ENCODE data around the gene FFAR3.

The FFAR3 gene

DNA sequence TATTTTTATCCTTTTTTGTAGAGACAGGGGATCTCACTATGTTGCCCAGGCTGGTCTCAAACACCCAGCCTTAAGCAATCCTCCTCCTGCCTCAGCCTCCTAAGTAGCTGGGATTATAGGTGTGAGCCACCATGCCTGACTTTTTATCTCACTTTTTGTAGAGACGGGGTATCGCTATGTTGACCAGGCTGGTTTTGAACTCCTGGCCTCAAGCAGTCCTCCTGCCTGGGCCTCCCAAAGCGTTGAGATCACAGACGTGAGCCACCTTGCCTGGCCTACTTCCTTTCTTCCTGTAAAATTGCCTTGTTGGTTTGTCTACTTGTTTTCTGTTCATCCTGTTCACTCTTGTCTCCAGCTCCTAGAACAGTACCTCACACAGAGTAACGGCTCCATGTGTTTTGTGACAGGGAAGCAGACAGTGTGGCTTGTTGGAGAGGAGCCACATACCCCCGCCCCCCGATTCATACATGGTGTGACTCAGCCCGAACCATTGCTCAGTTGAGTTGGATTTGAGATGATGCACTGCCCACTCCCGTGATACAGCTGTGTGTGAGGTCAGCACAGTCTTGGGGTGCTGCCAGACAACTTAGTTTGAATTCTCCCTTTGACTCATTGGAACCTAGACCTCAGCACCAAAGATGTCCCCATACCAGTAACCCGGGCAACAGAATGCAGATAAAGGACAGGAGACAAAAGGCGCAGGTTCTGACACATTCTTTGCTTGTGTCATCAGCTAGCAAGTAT is 46.8 kb downstream of the FFAR3 start:
- no peak for DNase-seq

DNA sequence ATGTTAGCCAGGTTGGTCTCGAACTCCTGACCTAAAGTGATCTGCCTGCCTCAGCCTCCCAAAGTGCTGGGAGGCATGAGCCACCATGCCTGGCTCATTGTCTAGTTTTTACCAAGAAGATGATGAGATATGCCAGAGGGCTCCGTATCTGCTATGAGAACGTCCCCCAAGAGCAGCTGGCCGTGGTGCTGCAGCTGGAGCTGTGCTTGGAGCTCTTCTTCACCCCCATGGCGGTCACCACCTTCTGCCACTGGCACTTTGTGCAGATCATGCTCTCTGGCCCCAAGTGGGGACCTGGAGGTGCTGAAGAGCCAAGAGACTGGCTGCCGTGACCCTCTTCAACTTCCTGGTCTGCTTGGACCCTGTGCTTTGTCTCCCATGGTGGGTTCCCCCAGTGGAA is 49.4 kb downstream of the FFAR3 start:
- DNase-seq = no peak

- DNase-seq = no peak
These were observed 50.3 kb downstream of the FFAR3 start for GRCh38 chr19:35408284-35409171.

- no peak for DNase-seq
These were observed 50.9 kb downstream of the FFAR3 start for GRCh38 chr19:35409191-35409590.
